H9 (cell line): ENCODE results near the gene SEC14L5. TPM values are rescaled to one million over a fixed set of nuclear protein-coding genes. Genes with fewer than 3 reads are reported as not detected.

Source experiments
- DNase-seq: peaks from one replicate; pipeline ENCODE4 v3.0.0-alpha.2; 2017
- H2AFZ ChIP-seq: one replicate; pipeline ENCODE4 v1.6.1; 2013; ENCODE audit warnings: mild to moderate bottlenecking, low read length, control low read depth, moderate library complexity
- H2AK5ac ChIP-seq: 2 replicates; pipeline ENCODE4 v1.6.1; 2013; ENCODE audit warnings: low read length, control low read depth, mixed read lengths; ENCODE audit not compliant: insufficient read length
- H2BK120ac ChIP-seq: one replicate; pipeline ENCODE4 v1.6.1; 2013; ENCODE audit warnings: low read depth, mild to moderate bottlenecking, low read length, control low read depth, inconsistent platforms; ENCODE audit not compliant: poor library complexity, severe bottlenecking
- H2BK12ac ChIP-seq: 2 replicates; pipeline ENCODE4 v1.6.1; 2013; ENCODE audit warnings: low read length, control low read depth, mixed read lengths, low read depth; ENCODE audit not compliant: insufficient read length
- H2BK15ac ChIP-seq: 2 replicates; pipeline ENCODE4 v1.6.1; 2013; ENCODE audit warnings: low read depth, low read length, control low read depth
- H2BK20ac ChIP-seq: one replicate; pipeline ENCODE4 v1.6.1; 2013; ENCODE audit warnings: low read depth, mild to moderate bottlenecking, low read length, control low read depth, inconsistent platforms; ENCODE audit not compliant: poor library complexity, severe bottlenecking
- H2BK5ac ChIP-seq: 2 replicates; pipeline ENCODE4 v1.6.1; 2013; ENCODE audit warnings: low read length, control low read depth, mixed read lengths; ENCODE audit not compliant: insufficient read length
- H3K14ac ChIP-seq: 2 replicates; pipeline ENCODE4 v1.6.1; 2013; ENCODE audit warnings: low read length, control low read depth; ENCODE audit not compliant: insufficient read depth
- H3K18ac ChIP-seq: 2 replicates; pipeline ENCODE4 v1.6.1; 2013; ENCODE audit warnings: low read depth, mild to moderate bottlenecking, mixed read lengths, low read length, control low read depth; ENCODE audit not compliant: insufficient read length
- H3K23ac ChIP-seq: 2 replicates; pipeline ENCODE4 v1.6.1; 2013; ENCODE audit warnings: low read length, control low read depth, mixed read lengths, low read depth; ENCODE audit not compliant: insufficient read length
- H3K23me2 ChIP-seq: 2 replicates; pipeline ENCODE4 v1.6.1; 2013; ENCODE audit warnings: low read depth, mild to moderate bottlenecking, mixed read lengths, low read length, control low read depth; ENCODE audit not compliant: insufficient read length, poor library complexity, severe bottlenecking
- H3K27ac ChIP-seq: 2 replicates; pipeline ENCODE4 v1.5.1; 2013; ENCODE audit warnings: low read length, control low read depth, mixed read lengths, low read depth; ENCODE audit not compliant: insufficient read length
- H3K27me3 ChIP-seq: 2 replicates; pipeline ENCODE4 v1.6.1; 2013; ENCODE audit warnings: low read length, control low read depth, inconsistent platforms; ENCODE audit not compliant: insufficient read depth
- H3K4ac ChIP-seq: 2 replicates; pipeline ENCODE4 v1.6.1; 2013; ENCODE audit warnings: low read depth, mild to moderate bottlenecking, control low read depth, inconsistent platforms, low read length, moderate library complexity
- H3K4me1 ChIP-seq: 2 replicates; pipeline ENCODE4 v1.6.1; 2013; ENCODE audit warnings: low read length, control low read depth, inconsistent platforms; ENCODE audit not compliant: insufficient read depth
- H3K4me2 ChIP-seq: 2 replicates; pipeline ENCODE4 v1.6.1; 2013; ENCODE audit warnings: low read length, control low read depth, mixed read lengths; ENCODE audit not compliant: insufficient read length, insufficient read depth
- H3K56ac ChIP-seq: 2 replicates; pipeline ENCODE4 v1.6.1; 2013; ENCODE audit warnings: low read depth, mild to moderate bottlenecking, mixed read lengths, low read length, control low read depth; ENCODE audit not compliant: insufficient read length
- H3K79me1 ChIP-seq: 2 replicates; pipeline ENCODE4 v1.6.1; 2013; ENCODE audit warnings: low read depth, mild to moderate bottlenecking, moderate library complexity, low read length, control low read depth, inconsistent platforms; ENCODE audit not compliant: insufficient read depth, poor library complexity, severe bottlenecking
- H3K79me2 ChIP-seq: 2 replicates; pipeline ENCODE4 v1.6.1; 2013; ENCODE audit warnings: low read length, control low read depth, inconsistent platforms; ENCODE audit not compliant: insufficient read depth
- H3K9ac ChIP-seq: 2 replicates; pipeline ENCODE4 v1.6.1; 2013; ENCODE audit warnings: low read length, control low read depth, mixed read lengths; ENCODE audit not compliant: insufficient read length; ENCODE audit errors: extremely low read depth
- H3K9me3 ChIP-seq: one replicate; pipeline ENCODE4 v1.6.1; 2013; ENCODE audit warnings: low read depth, low read length, inconsistent platforms; ENCODE audit not compliant: control insufficient read depth
- H3T11ph ChIP-seq: one replicate; pipeline ENCODE4 v1.6.1; 2013; ENCODE audit warnings: mild to moderate bottlenecking, low read length, control low read depth, inconsistent platforms
- H4K20me1 ChIP-seq: one replicate; pipeline ENCODE4 v1.6.1; 2013; ENCODE audit not compliant: control insufficient read depth, insufficient read length, insufficient read depth
- H4K5ac ChIP-seq: 2 replicates; pipeline ENCODE4 v1.6.1; 2013; ENCODE audit warnings: low read depth, mild to moderate bottlenecking, mixed read lengths, low read length, control low read depth; ENCODE audit not compliant: insufficient read length
- H4K8ac ChIP-seq: replicated peaks from 2 replicates; pipeline ENCODE4 v1.6.1; 2013; ENCODE audit warnings: low read length, control low read depth, mixed read lengths, low read depth; ENCODE audit not compliant: insufficient read length
- H4K91ac ChIP-seq: 2 replicates; pipeline ENCODE4 v1.6.1; 2013; ENCODE audit warnings: low read depth, mild to moderate bottlenecking, moderate library complexity, mixed read lengths, low read length, control low read depth; ENCODE audit not compliant: insufficient read length
- H3K27ac Mint-ChIP-seq, 3 experiments: 2 replicates in 2 of 3; 3 replicates in 1 of 3; pipeline ENCODE4 v1.8.0; 2020 to 2021; ENCODE audit warnings: mixed read lengths in 3 of 3, mild to moderate bottlenecking in 1 of 3, moderate library complexity in 1 of 3
- H3K27me3 Mint-ChIP-seq: 2 replicates; pipeline ENCODE4 v1.8.0; 2021; ENCODE audit warnings: low read depth, mild to moderate bottlenecking, moderate library complexity, mixed read lengths
- H3K36me3 Mint-ChIP-seq, 3 experiments: 2 replicates in 2 of 3; 3 replicates in 1 of 3; pipeline ENCODE4 v1.8.0; 2020 to 2021; ENCODE audit warnings: low read depth in 3 of 3, mixed read lengths in 3 of 3; ENCODE audit not compliant: insufficient read depth in 1 of 3
- H3K4me1 Mint-ChIP-seq, 2 experiments: 2 replicates each; pipeline ENCODE4 v1.8.0; 2020; ENCODE audit warnings: mixed read lengths in 2 of 2
- H3K4me3 Mint-ChIP-seq, 2 experiments: 2 replicates in 1 of 2; 3 replicates in 1 of 2; pipeline ENCODE4 v1.8.0; 2020 to 2021; ENCODE audit warnings: mild to moderate bottlenecking in 2 of 2, mixed read lengths in 2 of 2, moderate library complexity in 1 of 2
- H3K9me3 Mint-ChIP-seq, 2 experiments: 2 replicates in 1 of 2; 3 replicates in 1 of 2; pipeline ENCODE4 v1.8.0; 2020; ENCODE audit warnings: mild to moderate bottlenecking in 2 of 2, mixed read lengths in 2 of 2, moderate library complexity in 1 of 2
- WGBS: extraction: QIAGEN DNeasy Blood & Tissue Kit; methylation state at CpG from one replicate; pipeline ENCODE4 v1.1.7; 2013; ENCODE audit warnings: missing lambda C conversion rate, low lambda C conversion rate, mixed read lengths; ENCODE audit not compliant: insufficient read length; ENCODE audit errors: extremely low coverage; 5-methylcytosine and 5-hydroxymethylcytosine counted together
- total RNA-seq: library from RNA; stranded (reverse); gene quantifications from 2 replicates; pipeline ENCODE4 v1.2.1, GENCODE V29; 2021
- TF ChIP-seq, protein P1 (sequence below): fragments of 200-600 bp; sonication (generic); conservative IDR thresholded peaks from 3 replicates; pipeline ENCODE4 v1.8.0; 2021; ENCODE audit warnings: antibody characterized with exemption, mild to moderate bottlenecking

The SEC14L5 gene
- total RNA-seq, 1 experiment from 2014 or later, result 4.1 TPM

DNA sequence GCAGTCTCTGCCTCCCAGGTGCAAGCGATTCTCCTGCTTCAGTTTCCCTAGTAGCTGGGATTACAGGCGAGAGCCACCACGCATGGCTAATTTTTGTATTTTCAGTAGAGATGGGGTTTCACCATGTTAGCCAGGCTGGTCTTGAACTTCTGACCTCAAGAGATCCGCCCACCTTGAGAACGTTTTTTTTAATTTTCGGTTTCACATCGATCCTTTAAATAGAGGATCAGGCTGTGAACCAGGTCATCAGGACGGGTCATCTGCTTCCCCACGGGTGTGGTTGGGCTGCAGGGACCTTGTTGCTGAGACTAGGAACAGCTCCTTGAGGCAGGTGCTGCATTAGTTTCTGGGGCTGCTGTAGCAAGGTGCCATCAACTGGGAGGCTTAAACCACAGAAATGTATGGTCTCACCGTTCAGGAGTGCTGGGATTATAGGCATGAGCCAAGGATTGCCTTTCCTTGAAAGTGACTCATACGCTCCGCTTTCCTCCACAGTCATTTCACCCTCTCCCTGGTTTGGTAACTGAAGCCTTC, 83.5 kb downstream of the SEC14L5 start:
- no peak overlapping the region for H3K4ac ChIP-seq
- H2BK20ac ChIP-seq, result no peak overlapping the region
- H2BK15ac ChIP-seq, result no peak overlapping the region
- H2AFZ ChIP-seq, result no peak overlapping the region
- H3T11ph ChIP-seq, result no peak overlapping the region
- WGBS, result no CpG with 5 or more reads among the region's 12 CpGs
- no peak overlapping the region for H4K91ac ChIP-seq
- H3K27ac Mint-ChIP-seq, result no peak overlapping the region
- peaks cover 2% of the 10 kb centered on the region for H3K4me1 ChIP-seq
- H3K56ac ChIP-seq, result no peak overlapping the region
- no peak overlapping the region for H3K18ac ChIP-seq
- no peak overlapping the region for H3K23ac ChIP-seq
- H3K14ac ChIP-seq, result no peak overlapping the region; the same call in 1 of the 2 replicates
- no peaks in the 10 kb centered on the region for H3K9me3 Mint-ChIP-seq
- H2BK120ac ChIP-seq, result no peak overlapping the region
- no peak overlapping the region for H3K4me3 Mint-ChIP-seq
- H2BK12ac ChIP-seq, result no peak overlapping the region
- H3K27me3 Mint-ChIP-seq, result peaks cover 6% of the 10 kb centered on the region
- H4K20me1 ChIP-seq, result no peaks in the 10 kb centered on the region
- no peaks in the 10 kb centered on the region for H3K27me3 ChIP-seq
- no peaks in the 10 kb centered on the region for H3K79me2 ChIP-seq
- H3K4me2 ChIP-seq, result no peak overlapping the region
- no peak overlapping the region for H4K8ac ChIP-seq
- H3K9me3 ChIP-seq, result no peaks in the 10 kb centered on the region
- no peaks in the 10 kb centered on the region for H3K79me1 ChIP-seq
- H2AK5ac ChIP-seq, result no peak overlapping the region
- H3K23me2 ChIP-seq, result no peaks in the 10 kb centered on the region
- TF ChIP-seq, protein P1, sequence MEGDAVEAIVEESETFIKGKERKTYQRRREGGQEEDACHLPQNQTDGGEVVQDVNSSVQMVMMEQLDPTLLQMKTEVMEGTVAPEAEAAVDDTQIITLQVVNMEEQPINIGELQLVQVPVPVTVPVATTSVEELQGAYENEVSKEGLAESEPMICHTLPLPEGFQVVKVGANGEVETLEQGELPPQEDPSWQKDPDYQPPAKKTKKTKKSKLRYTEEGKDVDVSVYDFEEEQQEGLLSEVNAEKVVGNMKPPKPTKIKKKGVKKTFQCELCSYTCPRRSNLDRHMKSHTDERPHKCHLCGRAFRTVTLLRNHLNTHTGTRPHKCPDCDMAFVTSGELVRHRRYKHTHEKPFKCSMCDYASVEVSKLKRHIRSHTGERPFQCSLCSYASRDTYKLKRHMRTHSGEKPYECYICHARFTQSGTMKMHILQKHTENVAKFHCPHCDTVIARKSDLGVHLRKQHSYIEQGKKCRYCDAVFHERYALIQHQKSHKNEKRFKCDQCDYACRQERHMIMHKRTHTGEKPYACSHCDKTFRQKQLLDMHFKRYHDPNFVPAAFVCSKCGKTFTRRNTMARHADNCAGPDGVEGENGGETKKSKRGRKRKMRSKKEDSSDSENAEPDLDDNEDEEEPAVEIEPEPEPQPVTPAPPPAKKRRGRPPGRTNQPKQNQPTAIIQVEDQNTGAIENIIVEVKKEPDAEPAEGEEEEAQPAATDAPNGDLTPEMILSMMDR, result no peak
- no peak overlapping the region for H2BK5ac ChIP-seq
- H3K4me1 Mint-ChIP-seq, result peaks cover 10 to 18% of the 10 kb centered on the region in 2 experiments
- H3K36me3 Mint-ChIP-seq, result no peaks in the 10 kb centered on the region
- no peak for DNase-seq
- H3K27ac ChIP-seq, result no peak overlapping the region
- no peak overlapping the region for H4K5ac ChIP-seq
- H3K9ac ChIP-seq, result no peak overlapping the region
